ENCODE data around the gene SLC35F6. TPM values are rescaled to one million over a fixed set of nuclear protein-coding genes. Genes with fewer than 3 reads are reported as not detected.

The SLC35F6 gene
- total and polyA plus RNA-seq, 3 donors from 2014 or later, result 15.5 to 42.5 (median 40.4) TPM

DNA sequence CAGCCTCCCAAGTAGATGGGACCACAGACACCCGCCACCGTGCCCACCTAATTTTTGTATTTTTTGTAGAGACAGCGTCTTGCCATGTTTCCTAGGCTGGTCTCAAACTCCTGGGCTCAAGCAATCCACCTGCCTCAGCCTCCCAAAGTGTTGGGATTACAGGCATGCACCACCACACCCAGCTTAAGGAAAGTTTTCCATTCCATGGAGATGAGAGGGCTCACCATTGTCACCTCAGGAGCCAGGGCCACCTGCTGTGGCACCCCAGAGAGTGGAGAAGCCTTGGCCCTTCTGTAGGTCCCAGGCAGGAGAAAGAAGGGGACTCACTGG, 4.6 kb downstream of the SLC35F6 start:
- no peak for DNase-seq
- H3K4me3 ChIP-seq, result no peak overlapping the region
- H3K27ac ChIP-seq, result peak overlapping the region in 1 of 2 donors; percentile 70
- no peaks in the 10 kb centered on the region for H3K27me3 ChIP-seq
- TF ChIP-seq POLR2A (IDR thresholded peaks at IDR 0.05), result no peak
- TF ChIP-seq, protein P1, sequence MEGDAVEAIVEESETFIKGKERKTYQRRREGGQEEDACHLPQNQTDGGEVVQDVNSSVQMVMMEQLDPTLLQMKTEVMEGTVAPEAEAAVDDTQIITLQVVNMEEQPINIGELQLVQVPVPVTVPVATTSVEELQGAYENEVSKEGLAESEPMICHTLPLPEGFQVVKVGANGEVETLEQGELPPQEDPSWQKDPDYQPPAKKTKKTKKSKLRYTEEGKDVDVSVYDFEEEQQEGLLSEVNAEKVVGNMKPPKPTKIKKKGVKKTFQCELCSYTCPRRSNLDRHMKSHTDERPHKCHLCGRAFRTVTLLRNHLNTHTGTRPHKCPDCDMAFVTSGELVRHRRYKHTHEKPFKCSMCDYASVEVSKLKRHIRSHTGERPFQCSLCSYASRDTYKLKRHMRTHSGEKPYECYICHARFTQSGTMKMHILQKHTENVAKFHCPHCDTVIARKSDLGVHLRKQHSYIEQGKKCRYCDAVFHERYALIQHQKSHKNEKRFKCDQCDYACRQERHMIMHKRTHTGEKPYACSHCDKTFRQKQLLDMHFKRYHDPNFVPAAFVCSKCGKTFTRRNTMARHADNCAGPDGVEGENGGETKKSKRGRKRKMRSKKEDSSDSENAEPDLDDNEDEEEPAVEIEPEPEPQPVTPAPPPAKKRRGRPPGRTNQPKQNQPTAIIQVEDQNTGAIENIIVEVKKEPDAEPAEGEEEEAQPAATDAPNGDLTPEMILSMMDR (IDR thresholded peaks at IDR 0.05), result no peak
- H3K36me3 ChIP-seq (ENCODE audit: low read depth, missing control alignments), result no peaks in the 10 kb centered on the region
- intact Hi-C loops (cut with DNase I; ENCODE audit: low total_unique reads), result no loop called here
- peaks cover 44% of the 10 kb centered on the region for H3K4me1 ChIP-seq
- no peaks in the 10 kb centered on the region for H3K9me3 ChIP-seq
- 93 to 100% methylated on average over 3 of the region's 3 CpGs for WGBS, 2 donors

- WGBS, 2 donors, result 64 to 66% methylated on average over 9 to 14 of the region's 14 CpGs
- Histone ChIP-seq H3K4me1 (peaks cover 43% of the 10 kb centered on the region), H3K27me3 (no peaks in the 10 kb centered on the region), H3K27ac (peak overlapping the region; percentile 26 to 70), H3K36me3 (ENCODE audit: low read depth, missing control alignments) (no peaks in the 10 kb centered on the region), H3K9me3 (no peaks in the 10 kb centered on the region), H3K4me3 (no peak overlapping the region)
- no peak for TF ChIP-seq POLR2A (IDR thresholded peaks at IDR 0.05)
- TF ChIP-seq, protein P1 (IDR thresholded peaks at IDR 0.05), result no peak
- DNase-seq, result peak; percentile 74
- intact Hi-C loops (cut with DNase I; ENCODE audit: low total_unique reads), result no loop called here
These were observed 5.1 kb downstream of the SLC35F6 start for GRCh38 chr2:26769089-26769761.

- TF ChIP-seq, protein P1 (IDR thresholded peaks at IDR 0.05), result peak in 2 of 3 experiments; percentile 10 to 36
- no peak for TF ChIP-seq POLR2A (IDR thresholded peaks at IDR 0.05)
- WGBS, 2 donors, result 63 to 83% methylated on average over 2 to 6 of the region's 6 CpGs
- intact Hi-C loops (cut with DNase I; ENCODE audit: low total_unique reads), result no loop called here
- H3K27me3 ChIP-seq, result no peaks in the 10 kb centered on the region
- peaks cover 32% of the 10 kb centered on the region for H3K4me1 ChIP-seq
- H3K9me3 ChIP-seq, result no peaks in the 10 kb centered on the region
- DNase-seq, result peak; percentile 97
- peak overlapping the region; percentile 60 to 70 for H3K27ac ChIP-seq
- no peak overlapping the region for H3K4me3 ChIP-seq
- H3K36me3 ChIP-seq (ENCODE audit: low read depth, missing control alignments), result no peaks in the 10 kb centered on the region
These were observed 7.0 kb downstream of the SLC35F6 start for GRCh38 chr2:26770986-26771586.

GRCh38 chr2:26772064-26773001, 8.2 kb downstream of the SLC35F6 start:
- intact Hi-C loops (cut with DNase I; ENCODE audit: low total_unique reads), result no loop called here
- TF ChIP-seq POLR2A (IDR thresholded peaks at IDR 0.05), result no peak
- TF ChIP-seq, protein P1 (IDR thresholded peaks at IDR 0.05), result no peak
- no peaks in the 10 kb centered on the region for H3K9me3 ChIP-seq
- 42 to 54% methylated on average over 12 to 13 of the region's 13 CpGs for WGBS, 2 donors
- no peaks in the 10 kb centered on the region for H3K27me3 ChIP-seq
- DNase-seq, result peak; percentile 97
- H3K27ac ChIP-seq, result peak overlapping the region; percentile 60 to 74
- H3K4me3 ChIP-seq, result no peak overlapping the region
- H3K4me1 ChIP-seq, result peaks cover 32% of the 10 kb centered on the region
- no peaks in the 10 kb centered on the region for H3K36me3 ChIP-seq (ENCODE audit: low read depth, missing control alignments)
